Aorta (tissue), 5 donors: ENCODE results near the gene ZNHIT1. TPM values are rescaled to one million over a fixed set of nuclear protein-coding genes. Genes with fewer than 3 reads are reported as not detected.
"Not testable (repeated sequence)": the region's sequence is repeated elsewhere in the genome, so short reads cannot be mapped to it uniquely, and the experiment has no call there.

Experiments used
- ATAC-seq: fragments of 200-7000 bp; cut with Tn5 transposase; one replicate; pipeline ENCODE4 v1.9.1; 2022; ENCODE audit warnings: moderate library complexity; ENCODE audit not compliant: low FRiP score
- DNase-seq, 2 donors: peaks; one replicate each; pipeline ENCODE4 v3.0.0-alpha.2; 2020
- H3K27ac ChIP-seq, 2 donors: one replicate each; pipeline ENCODE4 v1.5.1; 2013; ENCODE audit warnings: low read length in 2 of 2, mild to moderate bottlenecking in 2 of 2, moderate library complexity in 2 of 2, control low read depth in 1 of 2, inconsistent platforms in 1 of 2, low read depth in 1 of 2
- H3K27me3 ChIP-seq, 2 donors: one replicate each; pipeline ENCODE4 v1.6.1; 2013; ENCODE audit warnings: control low read depth in 1 of 2, low read length in 1 of 2, mild to moderate bottlenecking in 1 of 2, moderate library complexity in 1 of 2; ENCODE audit not compliant: insufficient read depth in 2 of 2, control insufficient read depth in 1 of 2
- H3K36me3 ChIP-seq, 2 donors: one replicate each; pipeline ENCODE4 v1.6.1; 2013; ENCODE audit warnings: control low read depth in 1 of 2, low read length in 1 of 2, mild to moderate bottlenecking in 1 of 2; ENCODE audit not compliant: insufficient read depth in 2 of 2, control insufficient read depth in 1 of 2
- H3K4me1 ChIP-seq, 2 donors: one replicate each; pipeline ENCODE4 v1.6.1; 2013; ENCODE audit warnings: low read length in 2 of 2, control low read depth in 1 of 2, mild to moderate bottlenecking in 1 of 2, moderate library complexity in 1 of 2; ENCODE audit not compliant: insufficient read depth in 2 of 2, control insufficient read depth in 1 of 2
- H3K4me3 ChIP-seq, 2 donors: one replicate each; pipeline ENCODE4 v1.5.1; 2013; ENCODE audit warnings: low read length in 2 of 2, control low read depth in 1 of 2, mild to moderate bottlenecking in 1 of 2
- H3K9me3 ChIP-seq: one replicate; pipeline ENCODE4 v1.6.1; 2013; ENCODE audit warnings: mild to moderate bottlenecking, low read length; ENCODE audit not compliant: control insufficient read depth
- WGBS, 2 donors: extraction: QIAGEN DNeasy Blood & Tissue Kit; methylation state at CpG; one replicate each; pipeline ENCODE4 v1.1.7; 2013; 5-methylcytosine and 5-hydroxymethylcytosine counted together
- intact Hi-C, 2 donors: fragments of 100-400 bp; cut with DNase I; formaldehyde crosslinking; loops; one replicate each; pipeline versions ENCODE4 v1.14.2 to v1.15.0; 2022
- polyA plus RNA-seq, 2 donors: library from polyadenylated mRNA; stranded (reverse); fragments of 200-250 nt; gene quantifications; one replicate each; pipeline ENCODE4 v1.2.3, GENCODE V29; 2013
- total RNA-seq, 2 donors: library from RNA; stranded (reverse); fragmentation: NEBNext Ultra II Directional; extraction: Animal tissue kit (Norgen Biotek cat#: 25700); gene quantifications; one replicate each; pipeline ENCODE4 v1.2.1, GENCODE V29; 2021
- donor health status: healthy with polysubstance abuse.
- donor health status: Bipolar disorder and iron deficiency.
- donor health status: DM: no; HTN: no; CAD: no.
- donor health status: DM: no; HTN: no; CAD: no.
- donor health status: DM: yes; HTN: yes; CAD: no.

ZNHIT1 gene
- total and polyA plus RNA-seq, 4 donors = 48.7 to 114 (median 75.1) TPM

DNA sequence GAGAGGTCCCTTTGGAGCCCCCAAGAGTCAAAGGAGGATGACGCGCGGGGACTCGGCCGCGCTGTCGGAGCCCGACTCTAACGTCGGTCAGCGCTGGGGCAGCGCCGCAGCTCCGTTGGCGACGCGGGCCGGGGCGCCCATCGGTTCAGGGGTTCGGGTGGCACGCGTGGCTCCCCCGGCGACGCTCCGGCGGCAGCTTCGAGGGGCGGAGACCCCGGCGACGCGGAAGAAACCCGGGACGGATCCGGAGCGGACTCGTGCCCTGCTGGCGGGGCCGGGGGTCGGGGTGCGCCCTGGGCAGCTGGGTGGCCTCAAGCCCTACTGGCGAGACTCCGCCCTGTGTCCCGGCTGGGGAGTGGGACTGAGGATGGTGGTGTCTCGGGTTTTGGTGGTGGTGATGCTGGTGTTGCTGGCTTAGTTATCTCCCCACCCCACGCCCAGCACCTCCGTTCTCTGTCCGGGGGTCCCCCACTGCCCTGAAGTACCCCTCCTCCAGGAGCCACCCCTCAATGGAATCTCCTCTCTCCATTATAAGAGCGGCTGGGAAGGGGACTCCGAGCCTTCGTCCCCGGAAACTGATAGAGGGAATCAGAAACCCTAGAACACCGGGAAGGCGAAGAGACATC is 37.7 kb upstream of the ZNHIT1 start, which contains the start of gene NAT16:
TSS of gene NAT16 (minus strand) at position 164 of the 626 bp plus-strand sequence. CDS start 5,486 bp downstream, outside the sequence.
- no peak within 1 kb of the TSS for H3K4me3 ChIP-seq
- 3 to 4% methylated on average over 43 to 56 of the region's 56 CpGs for WGBS, 2 donors
- ATAC-seq = no peak

DNA sequence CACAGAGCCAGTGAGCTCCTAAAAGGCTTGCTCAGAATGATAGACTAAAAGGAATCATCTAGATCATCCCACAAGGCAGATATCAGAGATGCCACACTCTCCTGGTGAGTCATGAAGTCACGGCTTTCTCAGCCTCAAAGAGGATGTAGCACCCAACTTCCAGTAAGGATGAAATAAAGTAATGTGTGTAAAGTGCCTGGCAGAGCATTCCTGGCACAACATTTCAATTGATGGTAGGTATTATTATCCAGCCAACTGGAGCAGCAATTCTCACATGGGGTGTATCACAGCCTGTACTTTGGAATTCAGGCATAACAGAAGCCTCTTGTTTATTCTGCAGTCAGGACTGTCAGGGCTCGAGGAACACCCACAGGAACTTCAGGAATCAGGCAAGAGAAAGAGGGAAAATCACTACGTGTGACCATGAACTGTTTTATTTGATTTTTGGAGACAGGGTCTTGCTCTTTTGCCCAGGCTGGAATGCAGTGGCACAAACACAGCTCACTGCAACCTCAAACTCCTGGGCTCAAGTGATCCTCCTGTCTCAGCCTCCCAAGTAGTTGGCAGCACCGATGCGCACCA is 32.6 kb upstream of the ZNHIT1 start:
- Histone ChIP-seq H3K4me3 (no peak overlapping the region), H3K27ac (no peak overlapping the region), H3K4me1 (no peaks in the 10 kb centered on the region), H3K36me3 (no peaks in the 10 kb centered on the region), H3K27me3 (no peaks in the 10 kb centered on the region), H3K9me3 (no peaks in the 10 kb centered on the region)
- WGBS, 2 donors = 43% methylated on average over 5 of the region's 5 CpGs
- no peak for ATAC-seq
- DNase-seq = no peak
- intact Hi-C loops = no loop called here

More for the DNA sequence above, 37.7 kb upstream of the ZNHIT1 start, which contains the start of gene NAT16:
- Histone ChIP-seq H3K4me1 (no peaks in the 10 kb centered on the region), H3K9me3 (no peaks in the 10 kb centered on the region), H3K27ac (no peak within 1 kb of the TSS), H3K36me3 (no peaks in the 10 kb centered on the region), H3K27me3 (no peaks in the 10 kb centered on the region)
- DNase-seq = no peak
- intact Hi-C loops = no loop called here

DNA sequence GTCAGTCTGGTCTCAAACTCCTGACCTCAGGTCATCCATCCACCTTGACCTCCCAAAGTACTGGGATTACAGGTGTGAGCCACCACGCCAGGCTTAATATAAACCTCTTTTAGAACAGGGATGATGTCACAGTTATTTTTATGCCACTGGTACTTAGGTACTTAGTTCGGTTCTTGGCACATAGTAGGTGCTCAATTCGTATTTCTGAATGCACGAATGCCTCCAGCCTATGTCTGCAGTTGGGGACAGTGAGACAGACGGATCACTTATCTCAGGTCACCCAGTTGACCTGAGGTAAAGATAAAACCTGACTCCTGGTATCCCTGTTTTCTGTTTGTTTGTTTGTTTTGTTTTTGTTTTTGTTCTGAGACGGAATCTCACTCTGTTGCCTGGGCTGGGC is 31.8 kb upstream of the ZNHIT1 start:
- no peaks in the 10 kb centered on the region for H3K36me3 ChIP-seq
- no peak for DNase-seq
- no peak for ATAC-seq
- intact Hi-C loops = no loop called here
- no peaks in the 10 kb centered on the region for H3K9me3 ChIP-seq
- no peak overlapping the region for H3K27ac ChIP-seq
- WGBS, 2 donors = 60 to 61% methylated on average over 6 of the region's 6 CpGs
- H3K4me3 ChIP-seq = no peak overlapping the region
- H3K27me3 ChIP-seq = no peaks in the 10 kb centered on the region
- no peaks in the 10 kb centered on the region for H3K4me1 ChIP-seq

DNA sequence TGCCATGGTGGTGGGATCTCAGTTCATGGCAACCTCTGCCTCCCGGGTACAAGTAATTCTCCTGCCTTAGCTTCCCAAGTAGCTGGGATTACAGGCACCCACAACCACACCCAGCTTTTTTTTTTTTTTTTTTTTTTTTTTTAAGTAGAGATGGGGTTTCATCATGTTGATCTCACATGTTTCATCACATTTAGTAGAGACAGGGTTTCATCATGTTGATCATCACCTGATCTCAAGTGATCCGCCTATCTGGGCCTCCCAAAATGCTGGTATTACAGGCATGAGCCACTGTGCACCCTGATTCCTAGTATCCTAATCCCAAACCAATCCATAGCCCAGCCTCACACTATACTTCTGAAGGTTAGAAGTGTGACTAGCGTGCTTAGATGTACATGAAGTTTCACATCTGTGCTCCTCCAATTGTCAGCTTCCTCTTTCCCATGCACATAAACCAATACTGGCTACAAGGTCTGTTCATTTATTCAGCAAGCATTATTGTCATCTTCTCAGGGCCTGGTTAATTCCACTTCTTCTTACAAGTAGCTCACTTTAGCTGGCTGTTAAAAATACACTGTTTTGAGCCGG is 31.0 kb upstream of the ZNHIT1 start:
- no peaks in the 10 kb centered on the region for H3K4me1 ChIP-seq
- no peak for ATAC-seq
- intact Hi-C loops = no loop called here
- no peak for DNase-seq
- H3K27ac ChIP-seq = no peak overlapping the region
- H3K36me3 ChIP-seq = no peaks in the 10 kb centered on the region
- WGBS, 2 donors = 89 to 90% methylated on average over 4 of the region's 4 CpGs
- H3K4me3 ChIP-seq = no peak overlapping the region
- H3K9me3 ChIP-seq = no peaks in the 10 kb centered on the region
- H3K27me3 ChIP-seq = no peaks in the 10 kb centered on the region

DNA sequence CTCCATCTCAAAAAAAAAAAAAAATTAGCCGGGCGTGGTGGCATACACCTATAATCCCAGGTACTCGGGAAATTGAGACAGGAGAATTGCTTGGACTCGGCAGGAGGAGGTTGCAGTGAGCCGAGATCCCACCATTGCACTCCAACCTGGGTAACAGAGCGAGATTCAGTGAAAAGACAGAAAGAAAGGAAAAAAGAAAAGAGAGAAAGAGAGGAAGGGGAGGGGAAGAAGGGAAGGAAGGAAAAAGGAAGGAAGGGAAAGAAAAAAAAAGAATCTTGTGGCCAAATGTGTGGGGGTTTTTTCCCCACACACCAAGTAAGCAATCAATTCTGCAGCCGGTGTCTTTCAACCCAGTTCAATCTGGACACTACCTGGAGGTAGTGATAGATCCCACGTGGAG is 28.9 kb upstream of the ZNHIT1 start:
- DNase-seq = no peak
- H3K27ac ChIP-seq = no peak overlapping the region
- H3K27me3 ChIP-seq = no peaks in the 10 kb centered on the region
- H3K9me3 ChIP-seq = no peaks in the 10 kb centered on the region
- WGBS, 2 donors = 83 to 88% methylated on average over 8 of the region's 8 CpGs
- no peak overlapping the region for H3K4me3 ChIP-seq
- ATAC-seq = no peak
- no peaks in the 10 kb centered on the region for H3K36me3 ChIP-seq
- no peaks in the 10 kb centered on the region for H3K4me1 ChIP-seq
- intact Hi-C loops = no loop called here

DNA sequence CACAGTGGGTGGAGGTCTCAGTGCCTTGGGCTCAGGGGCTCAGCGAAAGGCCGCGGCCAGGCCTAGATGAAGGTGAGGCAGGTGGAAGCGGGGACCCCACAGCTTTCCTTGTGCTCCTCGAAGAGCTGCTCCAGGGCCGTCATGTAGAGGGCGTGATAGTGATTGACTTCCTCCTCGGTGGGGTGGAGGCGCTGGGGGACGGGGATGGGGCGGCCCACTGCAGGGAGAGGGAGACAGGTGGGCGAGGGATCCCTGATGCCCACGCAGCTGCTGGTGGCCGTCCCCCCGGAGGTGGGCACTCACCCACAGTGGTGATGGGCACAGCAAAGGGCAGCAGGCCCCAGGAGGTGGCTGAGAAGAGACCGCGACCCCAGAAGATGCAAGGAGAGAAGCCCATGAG is 22.1 kb upstream of the ZNHIT1 start:
- WGBS, 2 donors = 83 to 89% methylated on average over 17 of the region's 17 CpGs
- ATAC-seq = no peak
- Histone ChIP-seq H3K27ac (no peak overlapping the region), H3K4me3 (no peak overlapping the region), H3K27me3 (no peaks in the 10 kb centered on the region), H3K9me3 (no peaks in the 10 kb centered on the region), H3K4me1 (no peaks in the 10 kb centered on the region), H3K36me3 (no peaks in the 10 kb centered on the region)
- intact Hi-C loops = no loop called here
- DNase-seq = no peak

DNA sequence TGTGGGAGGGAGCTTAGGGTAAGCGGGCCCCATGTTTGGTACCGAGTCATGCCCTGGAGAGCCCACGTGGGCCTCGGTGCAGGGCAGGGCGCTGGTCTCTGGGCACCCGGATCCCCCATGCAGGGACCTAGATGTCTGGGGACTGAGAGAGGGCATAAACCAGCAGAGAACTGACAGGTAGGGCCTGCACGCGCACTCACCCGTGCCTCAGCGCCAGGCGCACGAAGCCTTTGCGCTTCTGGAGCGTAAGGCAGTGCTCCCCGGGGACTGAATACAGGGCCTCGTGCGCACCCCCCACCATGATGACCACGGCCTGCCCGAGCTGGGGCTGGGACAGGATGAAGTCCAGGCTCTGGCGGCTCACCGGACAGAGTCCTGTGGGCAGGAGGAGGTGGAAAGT is 20.0 kb upstream of the ZNHIT1 start:
- Histone ChIP-seq H3K9me3 (no peaks in the 10 kb centered on the region), H3K36me3 (no peaks in the 10 kb centered on the region), H3K27ac (no peak overlapping the region), H3K4me3 (no peak overlapping the region), H3K4me1 (no peaks in the 10 kb centered on the region), H3K27me3 (no peaks in the 10 kb centered on the region)
- 68 to 69% methylated on average over 20 to 21 of the region's 21 CpGs for WGBS, 2 donors
- no peak for DNase-seq
- peak; percentile 30 for ATAC-seq
- intact Hi-C loops = no loop called here

DNA sequence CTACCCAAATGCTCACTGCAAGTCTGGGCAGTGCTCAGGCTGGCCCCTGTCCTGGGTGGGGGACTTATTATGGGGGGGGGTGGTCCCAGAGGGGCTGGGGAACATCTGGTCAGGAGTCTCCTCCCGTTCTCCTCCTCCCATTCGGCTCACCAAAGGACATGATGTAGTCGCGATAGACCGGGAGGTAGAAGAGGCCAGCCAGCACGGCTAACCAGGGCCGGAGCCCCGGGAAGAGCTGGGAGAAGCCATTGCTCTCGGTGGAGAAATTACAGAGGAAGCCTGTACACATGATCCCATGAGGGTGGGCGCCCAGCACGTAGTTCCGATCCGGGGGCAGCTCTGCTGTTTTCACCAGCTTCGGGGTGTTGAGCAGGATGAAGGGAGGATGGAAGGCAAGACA is 19.5 kb upstream of the ZNHIT1 start:
- H3K4me3 ChIP-seq = no peak overlapping the region
- no peaks in the 10 kb centered on the region for H3K36me3 ChIP-seq
- no peak for ATAC-seq
- H3K27me3 ChIP-seq = no peaks in the 10 kb centered on the region
- no peak for DNase-seq
- no peaks in the 10 kb centered on the region for H3K9me3 ChIP-seq
- H3K4me1 ChIP-seq = no peaks in the 10 kb centered on the region
- no peak overlapping the region for H3K27ac ChIP-seq
- intact Hi-C loops = no loop called here
- 54 to 66% methylated on average over 14 of the region's 14 CpGs for WGBS, 2 donors

DNA sequence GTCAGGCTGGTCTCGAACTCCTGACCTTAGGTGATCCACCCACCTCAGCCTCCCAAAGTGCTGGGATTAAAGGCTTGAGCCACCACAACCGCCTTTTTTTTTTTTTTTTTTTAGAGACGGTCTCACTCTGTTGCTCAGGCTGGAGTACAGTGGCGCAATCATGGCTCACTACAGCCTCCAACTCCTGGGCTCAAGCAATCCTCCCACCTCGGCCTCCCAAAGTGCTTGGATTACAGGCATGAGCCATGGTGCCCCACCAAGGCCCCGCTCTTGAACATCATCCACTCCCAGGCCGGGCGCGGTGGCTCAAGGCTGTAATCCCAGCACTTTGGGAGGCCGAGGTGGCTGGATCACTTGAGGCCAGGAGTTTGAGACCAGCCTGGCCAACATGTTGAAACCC is 18.4 kb upstream of the ZNHIT1 start:
- H3K27me3 ChIP-seq, H3K27ac ChIP-seq, H3K9me3 ChIP-seq, H3K36me3 ChIP-seq, ATAC-seq, H3K4me3 ChIP-seq, H3K4me1 ChIP-seq, DNase-seq, intact Hi-C loops: not testable (repeated sequence)
- 85 to 94% methylated on average over 10 of the region's 10 CpGs for WGBS, 2 donors
